GM18868 (cell line): ENCODE results near the gene SLC25A13.
A peak's percentile ranks its signal among the peaks of the same experiment; 100 is the strongest.

Experiments
- ATAC-seq: cut with Tn5 transposase; IDR thresholded peaks from one replicate; pipeline ENCODE4 v1.9.1; 2021; ENCODE audit warnings: mild to moderate bottlenecking, moderate library complexity; ENCODE audit not compliant: unreplicated experiment

The SLC25A13 gene

GRCh38 chr7:96212474-96212873, 109.4 kb downstream of the SLC25A13 start:
- ATAC-seq, result no peak

GRCh38 chr7:96211954-96212353, 109.9 kb downstream of the SLC25A13 start:
- no peak for ATAC-seq

- ATAC-seq, result no peak
These were observed 116.2 kb downstream of the SLC25A13 start for GRCh38 chr7:96205665-96206064.

- ATAC-seq, result no peak
These were observed 117.3 kb downstream of the SLC25A13 start for GRCh38 chr7:96204601-96205000.

GRCh38 chr7:96203786-96204185, 118.1 kb downstream of the SLC25A13 start:
- ATAC-seq, result no peak

- ATAC-seq, result no peak
These were observed 119.8 kb downstream of the SLC25A13 start for GRCh38 chr7:96202102-96202501.

- no peak for ATAC-seq
These were observed 121.2 kb downstream of the SLC25A13 start for GRCh38 chr7:96200740-96201139.

- no peak for ATAC-seq
These were observed 122.5 kb downstream of the SLC25A13 start for GRCh38 chr7:96199421-96199820.

GRCh38 chr7:96198047-96198636, 123.8 kb downstream of the SLC25A13 start:
- ATAC-seq, result no peak

- ATAC-seq, result no peak
These were observed 125.2 kb downstream of the SLC25A13 start for GRCh38 chr7:96196676-96197075.

GRCh38 chr7:96189129-96189820, 132.6 kb downstream of the SLC25A13 start:
- no peak for ATAC-seq

GRCh38 chr7:96188591-96188991, 133.3 kb downstream of the SLC25A13 start:
- ATAC-seq, result no peak

- no peak for ATAC-seq
These were observed 133.7 kb downstream of the SLC25A13 start for GRCh38 chr7:96188174-96188581.

GRCh38 chr7:96187735-96188134, 134.2 kb downstream of the SLC25A13 start:
- no peak for ATAC-seq

GRCh38 chr7:96184783-96185182, 137.1 kb downstream of the SLC25A13 start:
- ATAC-seq, result no peak

GRCh38 chr7:96183163-96183670, 138.7 kb downstream of the SLC25A13 start:
- ATAC-seq, result no peak

- peak; percentile 76 for ATAC-seq
These were observed 139.3 kb downstream of the SLC25A13 start for GRCh38 chr7:96182424-96183158.

GRCh38 chr7:96181174-96181573, 140.7 kb downstream of the SLC25A13 start:
- no peak for ATAC-seq

GRCh38 chr7:96179837-96180236, 142.1 kb downstream of the SLC25A13 start:
- ATAC-seq, result no peak

- no peak for ATAC-seq
These were observed 142.6 kb downstream of the SLC25A13 start for GRCh38 chr7:96179341-96179740.

GRCh38 chr7:96178581-96178980, 143.3 kb downstream of the SLC25A13 start:
- no peak for ATAC-seq

- no peak for ATAC-seq
These were observed 144.5 kb downstream of the SLC25A13 start for GRCh38 chr7:96177353-96177752.
